ENCODE measurements around the gene EGFLAM.

GRCh38 chr5:38408446-38409198 is 150.3 kb downstream of the EGFLAM start:
- TF ChIP-seq CTCF (IDR thresholded peaks at IDR 0.05), result no peak
- TF ChIP-seq EP300 (IDR thresholded peaks at IDR 0.05), result no peak
- TF ChIP-seq POLR2A (IDR thresholded peaks at IDR 0.05), result no peak
